Mesenchymal stem cell (in vitro differentiated cells and primary cell): ENCODE results near the gene OR7G1.

ENCODE experiments used
- DNase-seq: peaks from one replicate; pipeline ENCODE4 v3.0.0-alpha.2; 2013
- H2AFZ ChIP-seq: one replicate; pipeline ENCODE4 v1.6.1; 2013; ENCODE audit warnings: low read depth, mild to moderate bottlenecking, control low read depth, inconsistent platforms, low read length, moderate library complexity
- H2AK5ac ChIP-seq: 2 replicates; pipeline ENCODE4 v1.6.1; 2013; ENCODE audit warnings: low read length, moderate library complexity, mild to moderate bottlenecking, inconsistent platforms; ENCODE audit not compliant: severe bottlenecking
- H2BK120ac ChIP-seq: one replicate; pipeline ENCODE4 v1.6.1; 2013; ENCODE audit warnings: low read depth, mild to moderate bottlenecking, inconsistent platforms, low read length, moderate library complexity
- H2BK12ac ChIP-seq, 2 experiments: one replicate each; pipeline ENCODE4 v1.6.1; 2013; ENCODE audit warnings: inconsistent platforms in 2 of 2, low read length in 2 of 2, mild to moderate bottlenecking in 2 of 2, moderate library complexity in 2 of 2, control low read depth in 1 of 2
- H2BK15ac ChIP-seq: one replicate; pipeline ENCODE4 v1.6.1; 2013; ENCODE audit warnings: mild to moderate bottlenecking, low read depth, inconsistent platforms; ENCODE audit not compliant: poor library complexity, severe bottlenecking
- H2BK5ac ChIP-seq: 2 replicates; pipeline ENCODE4 v1.6.1; 2013; ENCODE audit warnings: low read depth, mild to moderate bottlenecking, low read length, control low read depth, inconsistent platforms; ENCODE audit not compliant: poor library complexity, severe bottlenecking
- H3K14ac ChIP-seq, 2 experiments: one replicate each; pipeline ENCODE4 v1.6.1; 2013; ENCODE audit warnings: inconsistent platforms in 2 of 2, low read length in 2 of 2, control low read depth in 1 of 2, mild to moderate bottlenecking in 1 of 2, moderate library complexity in 1 of 2
- H3K18ac ChIP-seq, 2 experiments: one replicate each; pipeline ENCODE4 v1.6.1; 2013; ENCODE audit warnings: inconsistent platforms in 2 of 2, low read length in 2 of 2, control low read depth in 1 of 2, low read depth in 1 of 2, mild to moderate bottlenecking in 1 of 2
- H3K23ac ChIP-seq, 2 experiments: one replicate each; pipeline ENCODE4 v1.6.1; 2013; ENCODE audit warnings: inconsistent platforms in 2 of 2, low read length in 2 of 2, mild to moderate bottlenecking in 2 of 2, moderate library complexity in 2 of 2, control low read depth in 1 of 2
- H3K27ac ChIP-seq: 2 replicates; pipeline ENCODE4 v1.5.1; 2013; ENCODE audit warnings: mild to moderate bottlenecking, moderate library complexity, low read length, control low read depth, inconsistent platforms; ENCODE audit not compliant: poor library complexity, severe bottlenecking
- H3K27me3 ChIP-seq, 2 experiments: 2 replicates each; pipeline versions ENCODE4 v1.6.1 to v1.7.0; 2013; ENCODE audit warnings: low read length in 2 of 2, mild to moderate bottlenecking in 2 of 2, moderate library complexity in 2 of 2, control low read depth in 1 of 2, inconsistent platforms in 1 of 2; ENCODE audit not compliant: control insufficient read depth in 1 of 2, insufficient read depth in 1 of 2
- H3K36me3 ChIP-seq, 2 experiments: 2 replicates each; pipeline versions ENCODE4 v1.6.1 to v1.7.0; 2013; ENCODE audit warnings: low read length in 2 of 2, control low read depth in 1 of 2, inconsistent platforms in 1 of 2, low read depth in 1 of 2, mild to moderate bottlenecking in 1 of 2; ENCODE audit not compliant: insufficient read depth in 2 of 2, control insufficient read depth in 1 of 2
- H3K4ac ChIP-seq, 2 experiments: one replicate each; pipeline ENCODE4 v1.6.1; 2013; ENCODE audit warnings: inconsistent platforms in 2 of 2, low read length in 2 of 2, mild to moderate bottlenecking in 2 of 2, moderate library complexity in 2 of 2, control low read depth in 1 of 2, low read depth in 1 of 2
- H3K4me1 ChIP-seq: 2 replicates; pipeline ENCODE4 v1.6.1; 2013; ENCODE audit warnings: low read depth, low read length, control low read depth; ENCODE audit not compliant: control insufficient read depth, insufficient read depth
- H3K4me2 ChIP-seq: 2 replicates; pipeline ENCODE4 v1.6.1; 2013; ENCODE audit warnings: low read length, mild to moderate bottlenecking, inconsistent platforms; ENCODE audit not compliant: poor library complexity, severe bottlenecking
- H3K4me3 ChIP-seq, 2 experiments: 2 replicates each; pipeline versions ENCODE4 v1.5.1 to v1.7.0; 2013; ENCODE audit warnings: low read length in 2 of 2, mild to moderate bottlenecking in 2 of 2, control low read depth in 1 of 2, low read depth in 1 of 2; ENCODE audit not compliant: insufficient read depth in 1 of 2
- H3K79me1 ChIP-seq: replicated peaks from 2 replicates; pipeline ENCODE4 v1.6.1; 2013; ENCODE audit warnings: mild to moderate bottlenecking, control low read depth, low read length, inconsistent platforms; ENCODE audit not compliant: poor library complexity, severe bottlenecking
- H3K9ac ChIP-seq: 2 replicates; pipeline ENCODE4 v1.7.0; 2013; ENCODE audit warnings: mild to moderate bottlenecking, low read length, moderate library complexity
- H3K9me3 ChIP-seq: 2 replicates; pipeline ENCODE4 v1.7.0; 2013; ENCODE audit warnings: mild to moderate bottlenecking, low read length; ENCODE audit not compliant: control insufficient read depth
- H4K8ac ChIP-seq: one replicate; pipeline ENCODE4 v1.6.1; 2013; ENCODE audit warnings: inconsistent platforms, mild to moderate bottlenecking, low read length, moderate library complexity
- H4K91ac ChIP-seq: one replicate; pipeline ENCODE4 v1.6.1; 2013; ENCODE audit warnings: mild to moderate bottlenecking, low read length, inconsistent platforms
- WGBS: methylation state at CpG from one replicate; pipeline ENCODE4 v1.1.7; 2013; ENCODE audit warnings: mixed read lengths; 5-methylcytosine and 5-hydroxymethylcytosine counted together

OR7G1 gene

DNA sequence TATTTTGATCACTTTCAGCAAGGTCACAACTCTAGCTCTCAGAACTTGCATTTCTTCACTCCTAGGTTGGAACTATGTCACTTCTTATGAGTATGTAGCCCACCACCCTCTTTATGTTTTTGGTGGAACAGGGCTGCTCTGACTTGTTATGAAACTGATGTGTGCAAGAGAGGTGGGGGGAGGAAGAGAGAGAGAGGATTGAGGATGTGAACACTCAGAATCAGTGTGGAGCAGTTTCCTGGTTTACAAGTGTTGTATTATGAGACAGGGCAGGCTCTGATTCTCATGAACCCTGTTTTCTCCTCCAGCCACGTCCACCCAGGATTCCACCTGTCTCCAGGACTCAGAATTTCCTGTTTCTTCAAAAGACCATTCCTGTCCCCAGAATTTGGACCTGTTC, 40.7 kb upstream of the OR7G1 start:
- Histone ChIP-seq H3K27ac (no peak overlapping the region), H3K9me3 (peaks cover 94% of the 10 kb centered on the region), H3K27me3 (no peaks in the 10 kb centered on the region), H4K91ac (no peak overlapping the region), H3K4ac (no peak overlapping the region), H2BK12ac (no peak overlapping the region), H3K9ac (no peak overlapping the region), H3K18ac (no peak overlapping the region), H3K4me1 (no peaks in the 10 kb centered on the region), H3K36me3 (peaks cover 71 to 86% of the 10 kb centered on the region in 2 experiments), H2BK15ac (no peak overlapping the region), H4K8ac (no peak overlapping the region), H3K4me2 (no peak overlapping the region), H2BK5ac (no peak overlapping the region), H3K4me3 (no peak overlapping the region), H3K23ac (no peak overlapping the region), H2AFZ (no peak overlapping the region), H2BK120ac (no peak overlapping the region), H3K79me1 (peaks cover 43% of the 10 kb centered on the region), H3K14ac (no peak overlapping the region), H2AK5ac (no peak overlapping the region)
- DNase-seq, result no peak
- WGBS, result 91% methylated on average over 1 of the region's 1 CpG

GRCh38 chr19:9155591-9155990, 40.0 kb upstream of the OR7G1 start:
- H4K8ac ChIP-seq, result no peak overlapping the region
- H2BK15ac ChIP-seq, result no peak overlapping the region
- no peak overlapping the region for H2BK12ac ChIP-seq
- H3K23ac ChIP-seq, result no peak overlapping the region
- H2BK120ac ChIP-seq, result no peak overlapping the region
- H3K9ac ChIP-seq, result no peak overlapping the region
- H3K4ac ChIP-seq, result no peak overlapping the region
- no peak overlapping the region for H3K18ac ChIP-seq
- no peak overlapping the region for H3K4me2 ChIP-seq
- no peak overlapping the region for H2AFZ ChIP-seq
- H4K91ac ChIP-seq, result no peak overlapping the region
- H3K36me3 ChIP-seq, result peaks cover 65 to 80% of the 10 kb centered on the region in 2 experiments
- H3K14ac ChIP-seq, result no peak overlapping the region
- no peak overlapping the region for H3K4me3 ChIP-seq
- DNase-seq, result no peak
- 100% methylated on average over 4 of the region's 4 CpGs for WGBS
- peaks cover 36% of the 10 kb centered on the region for H3K79me1 ChIP-seq
- H3K9me3 ChIP-seq, result peaks cover 94% of the 10 kb centered on the region
- H3K4me1 ChIP-seq, result no peaks in the 10 kb centered on the region
- H3K27me3 ChIP-seq, result no peaks in the 10 kb centered on the region
- H2AK5ac ChIP-seq, result no peak overlapping the region
- H3K27ac ChIP-seq, result no peak overlapping the region
- H2BK5ac ChIP-seq, result no peak overlapping the region

GRCh38 chr19:9151367-9151766, 35.8 kb upstream of the OR7G1 start:
- H3K9me3 ChIP-seq, result peaks cover 84% of the 10 kb centered on the region
- no peak overlapping the region for H3K18ac ChIP-seq
- H2BK120ac ChIP-seq, result no peak overlapping the region
- 97% methylated on average over 4 of the region's 5 CpGs for WGBS
- H2BK15ac ChIP-seq, result no peak overlapping the region
- peaks cover 15% of the 10 kb centered on the region for H3K79me1 ChIP-seq
- no peaks in the 10 kb centered on the region for H3K27me3 ChIP-seq
- H3K4ac ChIP-seq, result no peak overlapping the region
- H3K4me2 ChIP-seq, result no peak overlapping the region
- no peak overlapping the region for H3K9ac ChIP-seq
- no peak overlapping the region for H2AFZ ChIP-seq
- H3K4me3 ChIP-seq, result no peak overlapping the region
- DNase-seq, result no peak
- H3K36me3 ChIP-seq, result peaks cover 54 to 64% of the 10 kb centered on the region in 2 experiments
- no peak overlapping the region for H4K91ac ChIP-seq
- no peak overlapping the region for H2AK5ac ChIP-seq
- no peaks in the 10 kb centered on the region for H3K4me1 ChIP-seq
- no peak overlapping the region for H4K8ac ChIP-seq
- H3K23ac ChIP-seq, result no peak overlapping the region
- no peak overlapping the region for H3K14ac ChIP-seq
- no peak overlapping the region for H2BK12ac ChIP-seq
- no peak overlapping the region for H2BK5ac ChIP-seq
- H3K27ac ChIP-seq, result no peak overlapping the region

GRCh38 chr19:9150650-9151049, 35.1 kb upstream of the OR7G1 start:
- 94% methylated on average over 4 of the region's 5 CpGs for WGBS
- no peak overlapping the region for H2BK5ac ChIP-seq
- H4K8ac ChIP-seq, result no peak overlapping the region
- no peak overlapping the region for H3K4me2 ChIP-seq
- no peaks in the 10 kb centered on the region for H3K27me3 ChIP-seq
- peaks cover 12% of the 10 kb centered on the region for H3K79me1 ChIP-seq
- no peak overlapping the region for H2AFZ ChIP-seq
- H2BK120ac ChIP-seq, result no peak overlapping the region
- H3K14ac ChIP-seq, result no peak overlapping the region
- peaks cover 83% of the 10 kb centered on the region for H3K9me3 ChIP-seq
- H3K9ac ChIP-seq, result no peak overlapping the region
- no peak overlapping the region for H3K18ac ChIP-seq
- no peaks in the 10 kb centered on the region for H3K4me1 ChIP-seq
- no peak overlapping the region for H3K23ac ChIP-seq
- no peak overlapping the region for H3K27ac ChIP-seq
- no peak overlapping the region for H3K4me3 ChIP-seq
- H2BK15ac ChIP-seq, result no peak overlapping the region
- peaks cover 48 to 57% of the 10 kb centered on the region in 2 experiments for H3K36me3 ChIP-seq
- H2BK12ac ChIP-seq, result no peak overlapping the region
- H3K4ac ChIP-seq, result no peak overlapping the region
- H4K91ac ChIP-seq, result no peak overlapping the region
- H2AK5ac ChIP-seq, result no peak overlapping the region
- no peak for DNase-seq
